DMS153 treated with DMSO at 0.1 percent for 48 hours (cell line): ENCODE measurements around the gene AK5.

Source experiments
- DNase-seq: peaks from one replicate; lab custom pipeline; 2025; ENCODE audit not compliant: unreplicated experiment; lab: John Stamatoyannopoulos, UW

AK5 gene, protein sequence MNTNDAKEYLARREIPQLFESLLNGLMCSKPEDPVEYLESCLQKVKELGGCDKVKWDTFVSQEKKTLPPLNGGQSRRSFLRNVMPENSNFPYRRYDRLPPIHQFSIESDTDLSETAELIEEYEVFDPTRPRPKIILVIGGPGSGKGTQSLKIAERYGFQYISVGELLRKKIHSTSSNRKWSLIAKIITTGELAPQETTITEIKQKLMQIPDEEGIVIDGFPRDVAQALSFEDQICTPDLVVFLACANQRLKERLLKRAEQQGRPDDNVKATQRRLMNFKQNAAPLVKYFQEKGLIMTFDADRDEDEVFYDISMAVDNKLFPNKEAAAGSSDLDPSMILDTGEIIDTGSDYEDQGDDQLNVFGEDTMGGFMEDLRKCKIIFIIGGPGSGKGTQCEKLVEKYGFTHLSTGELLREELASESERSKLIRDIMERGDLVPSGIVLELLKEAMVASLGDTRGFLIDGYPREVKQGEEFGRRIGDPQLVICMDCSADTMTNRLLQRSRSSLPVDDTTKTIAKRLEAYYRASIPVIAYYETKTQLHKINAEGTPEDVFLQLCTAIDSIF

DNA sequence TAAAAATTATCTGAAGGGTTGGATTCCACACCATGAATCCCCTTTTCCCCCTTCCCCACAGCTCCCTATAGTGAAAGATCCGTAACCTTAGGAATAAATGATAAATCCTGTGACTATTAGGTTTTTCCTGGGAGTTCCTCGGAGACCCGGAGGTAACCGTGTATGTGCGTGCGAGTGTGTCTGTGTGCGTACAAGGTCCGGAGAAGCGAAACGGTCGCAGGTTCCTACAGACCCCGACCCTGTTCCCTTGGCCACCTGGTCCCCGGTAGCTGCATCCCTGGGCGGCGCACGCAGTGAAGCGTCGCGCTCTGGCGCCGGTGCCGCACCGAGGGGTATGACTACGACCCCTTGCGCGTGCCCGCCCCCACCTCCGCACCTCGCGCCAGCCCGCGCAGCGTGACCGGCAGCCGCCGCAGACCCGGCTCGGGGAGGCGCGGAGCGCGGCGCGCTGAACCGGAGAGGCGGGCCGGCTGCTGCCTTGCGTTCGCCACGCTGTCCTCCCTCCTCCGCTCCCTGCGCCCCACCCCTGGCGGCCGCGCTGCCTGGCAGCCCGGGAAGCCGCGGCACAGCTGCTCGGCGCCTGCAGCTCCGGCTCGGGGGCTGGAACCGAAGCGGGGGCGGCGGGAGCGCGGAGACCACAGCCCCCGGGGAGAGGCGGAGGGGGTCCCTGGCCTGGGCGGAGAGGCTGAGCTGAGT lies at the start of gene AK5:
Gene AK5 (plus strand): TSS at position 529 of the 696 bp plus-strand sequence. CDS start 295 bp downstream, outside the sequence.
- no peak for DNase-seq

DNA sequence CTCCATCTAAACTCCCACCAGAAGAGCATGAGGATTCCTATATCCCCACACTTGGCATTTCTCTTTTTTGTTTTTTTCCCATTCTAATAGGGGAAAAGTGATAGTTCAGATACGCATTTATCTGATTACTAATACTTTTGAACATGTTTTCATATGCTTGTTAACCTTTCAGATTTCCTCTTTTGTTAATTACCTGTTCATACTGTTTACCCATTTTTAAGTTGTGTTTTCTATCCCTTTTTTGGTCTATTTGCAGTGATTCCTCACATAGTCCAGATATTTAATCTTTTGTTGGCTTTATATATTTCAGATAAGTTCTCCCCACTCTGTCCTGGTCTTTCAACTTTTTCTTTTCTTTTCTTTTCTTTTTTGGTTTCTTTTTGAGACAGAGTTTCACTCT lies 49.0 kb upstream of the AK5 start:
- DNase-seq: no peak

DNA sequence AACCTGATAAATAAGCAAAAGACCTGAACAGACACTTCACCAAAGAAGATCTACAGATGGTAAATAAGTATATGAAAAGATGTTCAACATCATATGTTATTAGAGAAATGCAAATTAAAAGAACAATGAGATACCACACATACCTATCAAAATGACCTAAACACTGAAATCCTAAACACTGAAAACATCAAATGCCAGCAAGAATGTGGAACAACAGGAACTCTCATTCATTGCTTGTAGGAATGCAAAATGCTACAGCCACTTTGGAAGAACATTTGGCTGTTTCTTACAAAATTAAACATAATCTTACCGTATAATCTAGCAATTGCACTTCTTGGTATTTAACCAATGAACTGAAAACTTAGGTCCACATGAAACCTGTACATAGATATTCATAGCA lies 47.7 kb upstream of the AK5 start:
- no peak for DNase-seq

DNA sequence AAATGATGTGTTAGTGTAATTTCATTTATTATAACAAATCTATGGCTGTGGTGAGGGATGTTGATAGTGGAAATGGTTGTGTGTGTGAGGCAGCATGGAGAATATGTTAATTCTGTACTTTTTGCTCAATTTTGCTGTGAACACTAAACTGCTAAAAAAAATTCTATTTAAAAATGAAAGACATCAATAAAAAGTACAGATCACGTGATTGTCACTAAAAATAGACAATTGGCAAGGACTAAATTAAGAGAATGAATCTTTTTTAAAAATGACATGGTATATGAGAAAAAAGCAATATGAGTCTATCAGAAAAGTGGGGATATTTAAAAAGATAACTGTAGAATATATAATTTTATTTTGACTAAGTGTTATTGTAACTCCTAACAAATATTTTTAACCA lies 46.9 kb upstream of the AK5 start:
- DNase-seq: no peak

DNA sequence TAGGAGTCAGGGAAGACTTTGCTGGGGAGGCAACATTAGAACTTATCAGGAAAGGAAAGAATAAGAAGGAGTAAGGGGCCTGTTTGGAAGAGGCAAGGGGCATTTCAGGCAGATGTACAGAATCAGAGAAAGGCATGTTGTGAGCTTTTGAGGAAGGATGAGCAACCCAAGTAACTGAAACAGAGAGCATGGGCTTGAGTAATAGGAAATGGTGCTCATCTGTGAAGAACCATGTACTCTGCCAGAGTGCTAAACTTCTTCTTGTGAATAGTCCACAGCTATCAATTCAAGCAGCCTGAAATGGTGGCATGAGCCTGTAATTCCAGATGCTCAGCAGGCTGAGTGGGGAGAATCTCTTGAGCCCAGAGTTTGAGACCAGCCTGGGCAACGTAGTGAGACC lies 43.4 kb upstream of the AK5 start:
- DNase-seq: no peak

DNA sequence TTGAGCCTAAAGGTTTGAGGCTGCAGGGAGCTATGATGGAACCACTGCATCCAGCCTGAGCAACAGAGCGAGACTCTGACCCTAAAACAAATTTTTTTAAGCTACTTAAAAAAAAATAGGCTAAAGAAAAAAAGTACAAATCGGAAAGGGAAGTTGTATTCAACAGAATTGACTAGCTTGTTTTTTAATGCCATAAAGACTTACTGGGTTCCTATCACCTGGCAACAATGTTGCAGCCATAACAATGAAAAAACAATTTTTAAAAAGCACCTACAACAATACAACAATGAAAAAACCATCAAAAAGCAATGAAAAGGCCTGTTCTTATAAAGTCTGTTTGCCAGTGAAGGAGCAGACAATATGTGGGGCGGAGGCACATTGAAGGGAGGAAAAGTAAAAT lies 42.5 kb upstream of the AK5 start:
- DNase-seq: no peak

DNA sequence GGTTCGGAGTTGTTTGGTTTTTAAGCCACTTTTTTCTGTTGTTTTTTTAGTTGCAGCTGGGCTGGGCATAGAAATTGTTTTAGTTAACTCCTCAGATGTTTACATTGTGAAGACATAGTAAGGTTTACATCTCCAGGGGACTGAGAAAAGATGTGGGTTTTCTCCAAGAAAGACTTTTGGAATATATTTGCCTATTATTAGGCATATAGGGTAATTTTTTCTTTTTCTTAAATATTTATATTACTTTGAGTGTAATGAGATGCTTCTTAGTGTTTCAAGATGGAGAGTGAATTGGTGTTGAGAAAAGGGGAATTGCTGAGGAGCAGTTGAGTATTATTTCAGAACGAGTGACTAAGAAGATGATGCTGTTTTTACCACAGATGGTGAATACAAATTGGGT lies 36.0 kb upstream of the AK5 start:
- DNase-seq: no peak

DNA sequence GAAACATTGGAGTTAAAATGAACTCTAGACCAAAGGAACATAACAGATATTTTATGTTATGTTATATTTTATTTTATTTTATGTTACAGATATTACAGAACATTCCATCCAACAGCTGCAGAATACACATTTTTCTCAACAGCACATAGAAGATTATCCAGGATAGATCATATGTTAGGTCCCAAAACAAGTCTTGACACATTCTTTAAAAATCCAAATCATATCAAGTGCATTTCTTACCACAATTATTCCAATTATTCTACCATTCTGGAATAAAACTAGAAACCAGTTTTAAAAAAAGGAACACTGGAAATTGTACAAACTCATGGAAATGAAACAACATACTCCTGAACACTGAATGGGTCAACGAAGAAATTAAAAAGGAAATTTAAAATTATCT lies 31.7 kb upstream of the AK5 start:
- no peak for DNase-seq

DNA sequence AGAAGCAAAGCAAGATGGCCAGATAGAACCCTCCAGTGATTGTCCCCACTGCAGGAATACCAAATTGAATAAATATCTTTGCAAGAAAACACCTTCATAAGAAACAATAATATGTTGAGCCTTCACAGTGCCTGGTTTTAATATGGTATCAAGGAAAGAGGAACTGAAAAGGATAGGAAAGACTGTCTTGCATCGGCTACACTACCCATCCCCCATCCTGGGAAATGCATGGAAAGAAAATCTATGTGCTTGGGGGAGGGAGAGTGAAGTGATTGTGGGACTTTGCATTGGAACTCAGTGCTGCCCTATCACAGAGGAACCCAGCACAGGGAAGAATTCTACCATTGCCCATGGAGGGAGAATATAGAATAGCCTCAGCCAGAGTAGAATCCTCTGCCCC lies 28.6 kb upstream of the AK5 start:
- no peak for DNase-seq

DNA sequence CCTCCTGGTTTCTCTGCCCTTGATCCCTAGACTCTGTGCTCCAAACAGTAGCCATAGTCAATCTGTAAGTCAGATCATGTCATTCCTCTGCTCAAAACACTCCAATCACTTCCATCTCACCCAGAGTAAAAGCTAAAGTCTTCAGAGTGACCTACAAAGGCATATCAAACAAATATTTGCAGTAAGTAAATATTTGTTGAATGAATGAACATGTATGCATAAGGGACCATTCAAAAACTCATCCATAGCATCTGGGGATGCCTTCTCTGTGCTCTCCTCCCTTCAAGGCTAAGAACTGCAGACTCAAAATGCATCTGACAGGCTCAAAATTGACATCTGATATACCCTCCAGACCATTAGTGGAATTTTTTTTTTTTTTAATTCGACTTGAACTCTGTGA lies 18.1 kb upstream of the AK5 start:
- no peak for DNase-seq

DNA sequence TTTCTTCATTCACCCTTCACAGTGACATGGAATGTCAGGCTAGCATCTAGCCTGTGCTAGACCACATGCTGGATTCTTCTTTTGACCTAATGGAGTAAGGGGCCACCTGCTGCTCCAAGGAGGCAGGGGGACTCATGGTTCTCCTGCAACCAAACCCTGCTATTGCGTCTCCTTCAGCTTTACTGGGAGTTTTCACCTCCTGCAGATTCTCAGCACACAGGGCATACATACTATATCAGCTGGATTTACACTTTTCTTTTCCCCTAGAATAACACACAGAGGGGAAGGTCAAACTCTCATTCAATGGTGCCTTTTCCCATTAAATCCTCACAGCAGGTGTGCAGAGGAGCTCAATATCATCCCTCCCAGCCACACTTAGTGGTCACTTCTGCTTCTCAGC lies 16.6 kb upstream of the AK5 start:
- DNase-seq: no peak

DNA sequence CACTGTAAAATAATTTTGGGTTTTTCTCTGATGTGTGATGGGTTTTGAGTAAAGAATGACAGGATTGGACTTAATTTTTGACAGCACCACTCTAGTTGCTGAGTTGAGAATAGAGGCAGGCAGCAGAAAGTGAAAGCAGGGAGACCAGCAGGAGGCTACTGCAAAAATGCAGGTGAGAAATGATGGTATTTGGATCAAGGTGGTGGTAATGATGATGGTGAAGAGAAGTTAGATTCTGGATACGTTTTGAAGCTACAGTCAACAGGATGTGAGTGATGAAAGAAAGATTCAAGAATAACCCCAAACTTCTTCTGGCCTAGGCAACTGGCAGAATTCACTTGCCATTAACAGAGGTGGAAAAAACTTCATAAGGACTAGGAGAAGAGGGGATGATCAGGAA lies 14.8 kb upstream of the AK5 start:
- no peak for DNase-seq

DNA sequence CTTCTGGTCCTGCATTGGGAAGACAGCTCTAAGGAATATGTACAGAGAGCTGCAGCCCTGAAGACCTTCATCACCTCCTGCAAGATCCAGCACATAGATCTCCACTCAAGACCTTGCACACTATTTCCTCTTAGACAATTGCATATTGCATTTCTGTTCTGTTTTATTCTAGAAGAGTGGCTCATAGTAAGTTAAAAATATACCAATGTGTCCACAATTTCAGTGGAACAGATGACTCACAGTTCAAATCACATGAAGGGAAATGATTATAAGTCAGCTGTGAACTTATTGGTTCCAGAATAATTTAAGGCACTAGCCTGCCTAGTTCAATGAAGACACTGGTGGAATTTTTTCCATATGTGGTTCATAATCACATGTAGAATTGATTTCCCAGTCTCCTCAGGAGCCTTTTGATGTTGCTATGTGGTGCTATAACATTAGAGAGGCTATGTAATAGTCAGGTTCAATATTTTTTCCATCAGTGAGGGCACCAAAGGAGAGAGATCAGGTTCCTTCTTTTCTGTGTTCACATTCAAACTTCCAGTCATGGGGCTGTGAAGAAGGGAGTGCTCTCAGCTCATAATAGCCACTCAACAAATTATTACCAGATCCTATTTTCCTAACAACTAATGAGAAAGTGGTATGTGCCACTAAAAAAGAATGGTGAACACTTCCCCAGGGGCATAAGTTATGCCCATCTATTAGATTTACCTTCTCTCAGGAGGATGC lies 9.8 kb upstream of the AK5 start:
- DNase-seq: no peak

DNA sequence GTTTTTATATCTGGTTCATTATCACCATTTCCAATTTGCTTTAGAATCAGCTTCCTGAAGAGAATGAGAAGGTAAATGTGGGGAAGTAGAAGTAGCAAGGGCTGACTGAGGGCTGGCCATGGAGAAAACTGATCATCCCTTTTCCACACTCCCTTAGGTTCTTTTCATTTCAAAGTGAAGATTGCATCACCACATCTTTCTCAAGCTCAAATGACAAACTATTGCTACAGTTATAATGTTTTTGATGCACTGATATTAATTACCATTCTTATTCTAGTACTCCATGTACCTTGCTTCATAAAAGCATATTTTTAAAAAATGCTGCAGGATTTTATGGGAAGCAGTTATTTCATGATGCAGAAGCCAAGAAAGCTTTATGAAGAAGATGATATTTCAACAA lies 7.9 kb upstream of the AK5 start:
- no peak for DNase-seq

DNA sequence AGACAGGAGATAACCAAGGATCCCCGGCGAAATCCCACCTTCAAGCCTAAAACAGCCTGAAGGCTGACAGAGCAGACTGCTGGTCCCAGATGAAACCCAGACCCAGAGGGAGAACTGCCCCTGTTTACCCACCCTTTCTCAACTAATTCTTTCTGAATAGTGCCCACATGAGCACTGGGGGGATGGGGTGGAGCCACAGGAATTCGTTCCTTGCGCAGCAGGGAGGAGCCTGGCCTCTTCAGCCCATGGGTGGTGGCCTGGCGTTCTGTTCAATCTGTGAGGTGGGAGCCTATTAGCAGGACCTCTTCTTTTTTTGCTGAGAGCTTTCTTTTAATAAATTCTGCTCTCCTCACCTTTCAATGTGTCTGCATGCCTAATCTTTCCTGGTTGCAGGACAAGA lies 6.6 kb upstream of the AK5 start:
- DNase-seq: no peak

DNA sequence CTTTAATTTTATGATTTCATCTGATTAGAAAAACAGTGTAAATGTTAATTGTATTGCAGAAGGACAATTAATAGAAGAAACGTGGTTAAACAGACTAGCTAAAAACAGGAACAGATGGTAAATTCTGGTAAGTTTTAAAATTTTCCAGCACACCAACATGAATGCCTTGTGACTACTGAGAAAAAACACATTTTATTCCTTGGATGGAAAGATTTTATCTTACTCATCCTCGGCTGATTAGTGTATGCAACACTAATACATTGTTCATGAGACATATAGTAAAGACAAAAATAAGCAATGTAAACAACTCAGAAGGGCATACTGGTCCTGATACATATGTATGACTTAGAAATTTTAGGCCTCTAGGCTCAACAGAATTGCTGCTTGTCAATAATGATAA lies 4.9 kb upstream of the AK5 start:
- DNase-seq: no peak

DNA sequence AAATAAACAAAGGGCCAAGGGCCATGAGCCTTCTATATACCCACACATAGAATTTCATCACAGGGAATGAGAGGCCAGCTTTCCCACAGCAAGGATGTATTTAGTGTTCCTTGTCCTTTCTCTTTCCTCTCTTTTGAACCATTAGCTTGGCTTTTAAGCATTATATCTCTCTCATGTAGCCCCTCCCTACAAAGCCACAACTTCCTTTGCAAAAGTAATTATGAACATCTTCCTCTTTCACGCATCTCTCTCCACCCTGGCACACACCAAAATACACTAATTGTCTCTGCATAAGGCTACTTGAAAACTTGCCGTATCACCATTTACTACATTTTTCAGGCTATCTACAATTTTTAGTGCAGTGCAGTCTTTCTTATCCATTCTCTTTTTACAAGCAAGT lies 1.9 kb upstream of the AK5 start:
- no peak for DNase-seq

DNA sequence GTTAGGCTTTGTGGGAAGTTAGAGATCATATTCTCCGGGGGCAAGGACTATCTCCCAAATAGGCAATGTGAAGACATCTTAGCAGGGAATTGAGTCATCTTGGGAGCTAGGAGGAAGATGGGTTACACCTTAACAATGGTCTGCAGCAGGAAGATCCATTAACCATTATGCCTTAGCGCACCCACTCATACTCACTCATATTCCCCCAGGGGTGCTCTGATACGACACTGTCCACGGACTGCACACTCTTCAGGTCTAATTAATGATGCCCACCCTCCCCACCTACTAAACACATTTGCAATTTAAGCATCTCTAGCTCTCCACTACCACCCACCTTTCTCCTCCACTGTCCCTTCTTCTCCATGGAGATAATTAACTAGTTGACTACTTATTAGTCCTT lies 857 bp upstream of the AK5 start:
- no peak for DNase-seq

DNA sequence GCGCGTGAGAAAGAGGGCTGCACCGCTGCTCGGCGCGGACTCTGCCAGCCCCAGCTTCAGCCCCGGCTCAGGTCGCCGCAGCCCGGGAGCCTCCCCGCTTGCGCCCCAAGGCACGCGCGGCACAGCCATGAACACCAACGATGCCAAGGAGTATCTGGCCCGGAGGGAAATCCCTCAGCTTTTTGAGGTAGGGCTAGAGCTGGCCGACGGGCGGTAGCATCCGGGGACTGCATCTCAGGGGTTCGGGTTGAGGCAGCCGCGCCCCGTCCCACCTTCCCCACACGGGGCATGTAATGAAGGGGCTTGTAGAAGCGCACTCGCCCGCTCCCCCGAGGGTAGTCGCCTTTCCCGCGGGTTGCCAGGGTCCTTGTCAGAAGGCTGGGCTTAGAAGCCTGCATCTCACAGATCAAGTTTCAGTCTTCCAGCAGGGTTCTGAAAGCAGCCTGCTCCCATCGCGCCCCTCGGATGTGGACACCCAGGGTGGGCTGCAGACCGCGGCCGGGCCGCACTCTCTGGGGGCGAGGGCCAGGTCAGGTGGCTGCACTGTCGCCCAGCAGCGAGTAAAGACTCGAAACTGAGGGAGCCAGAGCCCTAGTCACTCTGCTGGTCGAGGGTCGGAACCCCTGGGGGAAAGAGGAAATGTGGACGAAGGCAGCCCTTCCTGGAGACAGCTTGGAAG lies 507 bp downstream of the AK5 start:
- DNase-seq: no peak

DNA sequence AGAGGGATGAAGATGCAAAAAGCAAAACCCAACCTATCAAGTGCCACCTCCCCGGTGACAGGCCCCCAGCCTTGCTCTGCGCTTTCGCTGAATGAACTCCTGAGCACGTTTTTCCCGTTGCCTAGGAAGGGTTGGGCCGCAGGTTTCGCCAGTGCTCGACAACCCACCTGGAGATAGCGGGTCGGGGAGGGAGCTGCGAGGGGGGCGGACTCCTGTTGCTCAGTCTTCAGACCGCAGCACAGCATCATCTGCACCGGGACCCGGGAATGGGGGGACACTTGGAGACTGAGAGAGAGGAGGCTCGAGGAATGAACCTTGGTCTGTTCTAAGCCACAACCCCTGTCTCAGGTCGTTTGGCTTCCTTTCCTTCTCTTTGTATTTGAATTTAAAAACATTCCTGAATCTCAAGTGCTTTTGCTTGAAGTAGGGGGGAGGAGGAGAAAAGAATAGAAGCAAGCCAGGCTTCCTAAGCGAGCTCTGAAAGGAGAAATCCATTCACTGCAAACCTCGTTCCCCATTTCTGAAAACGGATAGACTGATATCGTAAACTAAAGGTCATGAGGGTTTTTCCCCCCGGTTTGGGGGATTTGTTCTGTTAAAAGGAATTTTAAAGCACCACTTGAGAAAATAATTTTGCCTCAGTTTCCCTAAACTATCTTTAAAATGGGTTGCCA lies 1.2 kb downstream of the AK5 start:
- no peak for DNase-seq
